OCI-M2 (cell line): ENCODE data around the gene DUOX2.
"Not testable (repeated sequence)": the region's sequence is repeated elsewhere in the genome, so short reads cannot be mapped to it uniquely, and the experiment has no call there.

Experiments used
- DNase-seq: peaks from one replicate; lab custom pipeline; 2025; ENCODE audit not compliant: unreplicated experiment; lab: John Stamatoyannopoulos, UW

Gene DUOX2

DNA sequence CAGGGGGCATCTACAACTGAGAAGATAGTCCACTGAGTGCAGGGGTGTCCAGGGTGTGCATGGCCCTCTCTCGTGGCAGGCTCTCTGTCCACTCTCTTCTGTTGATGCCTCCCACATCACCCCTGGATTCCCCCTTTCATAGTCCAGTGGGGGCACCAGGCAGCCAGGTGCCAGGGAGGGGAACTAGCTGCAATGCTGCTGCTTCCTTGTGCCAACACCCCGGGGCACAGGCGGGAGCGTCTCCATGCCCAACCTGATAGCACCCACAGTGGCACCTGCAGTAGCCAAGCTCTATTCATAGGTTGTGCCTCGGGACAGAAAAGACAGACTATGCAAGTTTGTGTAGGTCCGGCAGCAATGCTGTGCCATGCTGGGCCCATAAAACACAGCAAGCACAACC, 11.7 kb downstream of the DUOX2 start:
- DNase-seq, result no peak

DNA sequence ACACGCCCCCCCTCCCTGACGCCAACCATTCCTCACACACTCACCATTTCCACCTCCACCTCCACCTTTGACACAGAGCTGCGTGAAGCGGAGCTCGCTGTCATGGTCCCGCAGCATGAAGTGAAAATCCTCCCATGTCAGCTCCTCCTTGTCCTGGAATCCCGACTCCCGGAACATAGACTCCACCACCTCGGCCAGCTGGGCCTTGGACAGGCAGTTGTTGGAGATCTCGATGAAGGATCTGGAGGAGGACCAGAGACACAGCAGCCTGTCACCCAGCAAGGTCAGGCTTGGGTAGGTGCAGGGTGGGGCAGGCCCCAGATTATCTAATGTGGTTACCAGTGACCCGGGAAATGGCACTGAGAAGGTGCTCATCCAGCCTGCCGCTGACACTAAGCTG, 12.2 kb downstream of the DUOX2 start:
- DNase-seq, result no peak

GRCh38 chr15:45100884-45101625, 12.9 kb downstream of the DUOX2 start:
- no peak for DNase-seq

DNA sequence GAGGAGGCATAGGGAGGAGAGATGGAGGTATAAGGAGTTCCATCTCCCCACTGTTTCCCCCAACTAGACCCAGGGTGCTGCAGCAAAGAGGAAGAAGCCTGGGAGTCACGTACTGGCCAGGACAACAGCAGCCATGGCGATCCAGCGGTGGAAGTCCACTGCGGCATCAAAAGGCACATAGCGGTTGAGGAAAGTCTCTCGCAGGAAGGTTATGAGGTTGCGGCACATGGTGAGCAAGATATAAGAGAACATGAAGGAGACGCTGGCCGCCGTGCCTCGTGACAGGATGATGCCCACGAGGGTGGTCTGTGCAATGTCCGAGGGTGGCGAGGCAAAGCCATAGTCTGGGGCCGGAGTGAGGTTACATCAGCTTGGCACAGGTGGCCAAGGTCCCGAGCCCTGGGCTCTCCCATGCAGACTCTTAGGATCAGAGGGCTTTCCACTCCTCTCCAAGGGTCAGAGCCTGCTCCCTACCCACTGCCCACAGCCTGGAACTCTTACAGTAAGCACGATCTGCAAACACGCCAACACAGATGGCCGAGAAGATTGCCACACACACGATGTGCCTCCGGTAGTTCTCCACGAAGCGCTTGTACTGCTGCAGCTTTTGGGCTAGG, 14.3 kb downstream of the DUOX2 start:
- no peak for DNase-seq

- no peak for DNase-seq
Measured at GRCh38 chr15:45097466-45097865, 16.5 kb downstream of the DUOX2 start.

GRCh38 chr15:45095661-45096060, 18.3 kb downstream of the DUOX2 start:
- DNase-seq, result no peak

- no peak for DNase-seq
Measured at GRCh38 chr15:45094358-45094730, 19.6 kb downstream of the DUOX2 start.

- no peak for DNase-seq
Measured at GRCh38 chr15:45093622-45094357, 20.2 kb downstream of the DUOX2 start.

GRCh38 chr15:45093013-45093412, 21.0 kb downstream of the DUOX2 start:
- no peak for DNase-seq

DNA sequence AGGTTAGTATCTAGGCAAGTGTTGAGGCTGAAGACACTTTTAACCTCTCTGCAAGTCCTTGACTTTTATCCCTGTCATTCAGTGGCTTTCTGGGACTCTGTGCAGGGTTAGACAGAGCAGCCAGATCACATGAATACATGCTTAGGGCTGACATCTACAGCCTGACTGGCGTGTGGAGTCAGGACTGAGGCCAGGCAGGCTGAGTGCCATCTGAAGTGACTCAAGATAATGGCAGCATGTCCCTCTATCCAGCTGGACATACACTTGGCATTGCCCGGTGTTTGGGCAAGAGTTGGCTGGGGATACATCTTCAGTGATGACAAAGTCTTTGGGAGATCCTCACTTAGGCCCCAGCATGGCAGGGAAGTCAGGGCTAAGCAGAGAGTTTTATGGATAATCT, 22.4 kb downstream of the DUOX2 start:
- no peak for DNase-seq

DNA sequence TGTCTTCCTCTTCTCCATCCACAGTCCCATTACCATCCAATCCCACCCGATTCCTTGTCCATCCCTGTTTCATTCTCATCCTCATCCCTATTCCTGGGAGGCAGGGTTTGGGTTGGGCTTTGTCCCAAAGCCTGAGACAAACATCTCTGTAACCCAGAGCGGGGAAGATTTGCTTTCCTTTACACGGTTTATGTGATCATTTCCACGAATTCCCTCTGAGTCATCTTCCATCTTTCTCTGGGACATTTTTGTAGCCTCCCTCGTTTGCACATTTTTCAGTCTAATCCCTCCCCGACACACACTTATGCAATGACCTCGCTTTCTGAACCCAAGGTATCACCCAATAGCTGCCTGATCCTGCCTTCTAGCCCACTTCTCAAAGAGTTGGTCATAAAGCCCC, 22.8 kb downstream of the DUOX2 start:
- no peak for DNase-seq

- DNase-seq, result no peak
Measured at GRCh38 chr15:45089712-45090373, 24.1 kb downstream of the DUOX2 start.

- DNase-seq, result no peak
Measured at GRCh38 chr15:45088801-45089711, 24.9 kb downstream of the DUOX2 start.

DNA sequence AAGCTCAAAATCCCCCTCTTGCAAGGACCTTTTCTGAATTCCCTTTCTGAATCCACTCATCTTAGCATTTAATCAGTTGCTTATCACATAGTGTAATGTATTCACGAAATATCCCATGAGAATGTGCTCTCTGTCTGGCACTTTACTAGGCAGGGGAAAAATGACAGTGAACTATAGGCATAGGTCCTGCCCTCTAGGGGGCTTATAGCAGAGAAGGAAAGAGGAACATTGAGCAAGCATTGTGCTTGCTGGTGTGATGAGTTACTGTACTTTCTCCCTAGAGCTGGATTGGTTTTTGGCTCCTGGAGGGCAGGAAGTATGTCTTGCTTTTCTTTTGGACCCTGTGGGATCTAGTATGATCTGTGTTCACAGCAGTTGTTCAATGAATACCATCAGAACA, 26.5 kb downstream of the DUOX2 start:
- DNase-seq, result no peak

DNA sequence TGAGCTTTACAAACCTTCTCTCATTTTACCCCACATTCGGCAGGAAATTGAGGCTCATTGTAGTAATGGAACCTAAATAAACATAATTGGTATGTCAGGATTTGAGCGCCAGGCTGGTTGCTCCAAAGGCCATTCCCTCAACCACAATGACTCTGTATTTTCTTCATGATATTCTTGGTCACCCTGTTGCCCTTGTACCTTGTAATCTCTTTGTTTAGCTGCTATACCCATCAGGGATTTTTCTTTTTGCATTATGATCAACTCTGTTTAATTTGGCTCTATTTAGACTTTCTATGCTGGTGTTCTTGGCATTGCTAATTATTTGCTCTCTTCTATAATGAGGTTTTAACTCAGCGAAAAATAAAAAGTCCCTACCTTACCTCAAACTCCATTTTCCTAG, 29.8 kb downstream of the DUOX2 start:
- no peak for DNase-seq

GRCh38 chr15:45083223-45083622, 30.7 kb downstream of the DUOX2 start:
- no peak for DNase-seq

- not testable (repeated sequence) for DNase-seq
Measured at GRCh38 chr15:45082412-45082811, 31.6 kb downstream of the DUOX2 start.

- not testable (repeated sequence) for DNase-seq
Measured at GRCh38 chr15:45080593-45080992, 33.4 kb downstream of the DUOX2 start.

- not testable (repeated sequence) for DNase-seq
Measured at GRCh38 chr15:45079628-45080246, 34.2 kb downstream of the DUOX2 start.

- not testable (repeated sequence) for DNase-seq
Measured at GRCh38 chr15:45079201-45079600, 34.8 kb downstream of the DUOX2 start.
